H9 (cell line): ENCODE data around the gene MRPS31. TPM values are rescaled to one million over a fixed set of nuclear protein-coding genes. Genes with fewer than 3 reads are reported as not detected.

Experiments used
- DNase-seq: peaks from one replicate; pipeline ENCODE4 v3.0.0-alpha.2; 2017
- H2AFZ ChIP-seq: one replicate; pipeline ENCODE4 v1.6.1; 2013; ENCODE audit warnings: mild to moderate bottlenecking, low read length, control low read depth, moderate library complexity
- H2AK5ac ChIP-seq: 2 replicates; pipeline ENCODE4 v1.6.1; 2013; ENCODE audit warnings: low read length, control low read depth, mixed read lengths; ENCODE audit not compliant: insufficient read length
- H2BK120ac ChIP-seq: one replicate; pipeline ENCODE4 v1.6.1; 2013; ENCODE audit warnings: low read depth, mild to moderate bottlenecking, low read length, control low read depth, inconsistent platforms; ENCODE audit not compliant: poor library complexity, severe bottlenecking
- H2BK12ac ChIP-seq: 2 replicates; pipeline ENCODE4 v1.6.1; 2013; ENCODE audit warnings: low read length, control low read depth, mixed read lengths, low read depth; ENCODE audit not compliant: insufficient read length
- H2BK15ac ChIP-seq: 2 replicates; pipeline ENCODE4 v1.6.1; 2013; ENCODE audit warnings: low read depth, low read length, control low read depth
- H2BK20ac ChIP-seq: one replicate; pipeline ENCODE4 v1.6.1; 2013; ENCODE audit warnings: low read depth, mild to moderate bottlenecking, low read length, control low read depth, inconsistent platforms; ENCODE audit not compliant: poor library complexity, severe bottlenecking
- H2BK5ac ChIP-seq: 2 replicates; pipeline ENCODE4 v1.6.1; 2013; ENCODE audit warnings: low read length, control low read depth, mixed read lengths; ENCODE audit not compliant: insufficient read length
- H3K14ac ChIP-seq: 2 replicates; pipeline ENCODE4 v1.6.1; 2013; ENCODE audit warnings: low read length, control low read depth; ENCODE audit not compliant: insufficient read depth
- H3K18ac ChIP-seq: 2 replicates; pipeline ENCODE4 v1.6.1; 2013; ENCODE audit warnings: low read depth, mild to moderate bottlenecking, mixed read lengths, low read length, control low read depth; ENCODE audit not compliant: insufficient read length
- H3K23ac ChIP-seq: 2 replicates; pipeline ENCODE4 v1.6.1; 2013; ENCODE audit warnings: low read length, control low read depth, mixed read lengths, low read depth; ENCODE audit not compliant: insufficient read length
- H3K23me2 ChIP-seq: 2 replicates; pipeline ENCODE4 v1.6.1; 2013; ENCODE audit warnings: low read depth, mild to moderate bottlenecking, mixed read lengths, low read length, control low read depth; ENCODE audit not compliant: insufficient read length, poor library complexity, severe bottlenecking
- H3K27ac ChIP-seq: 2 replicates; pipeline ENCODE4 v1.5.1; 2013; ENCODE audit warnings: low read length, control low read depth, mixed read lengths, low read depth; ENCODE audit not compliant: insufficient read length
- H3K27me3 ChIP-seq: 2 replicates; pipeline ENCODE4 v1.6.1; 2013; ENCODE audit warnings: low read length, control low read depth, inconsistent platforms; ENCODE audit not compliant: insufficient read depth
- H3K4ac ChIP-seq: 2 replicates; pipeline ENCODE4 v1.6.1; 2013; ENCODE audit warnings: low read depth, mild to moderate bottlenecking, control low read depth, inconsistent platforms, low read length, moderate library complexity
- H3K4me1 ChIP-seq: 2 replicates; pipeline ENCODE4 v1.6.1; 2013; ENCODE audit warnings: low read length, control low read depth, inconsistent platforms; ENCODE audit not compliant: insufficient read depth
- H3K4me2 ChIP-seq: 2 replicates; pipeline ENCODE4 v1.6.1; 2013; ENCODE audit warnings: low read length, control low read depth, mixed read lengths; ENCODE audit not compliant: insufficient read length, insufficient read depth
- H3K56ac ChIP-seq: 2 replicates; pipeline ENCODE4 v1.6.1; 2013; ENCODE audit warnings: low read depth, mild to moderate bottlenecking, mixed read lengths, low read length, control low read depth; ENCODE audit not compliant: insufficient read length
- H3K79me1 ChIP-seq: 2 replicates; pipeline ENCODE4 v1.6.1; 2013; ENCODE audit warnings: low read depth, mild to moderate bottlenecking, moderate library complexity, low read length, control low read depth, inconsistent platforms; ENCODE audit not compliant: insufficient read depth, poor library complexity, severe bottlenecking
- H3K79me2 ChIP-seq: 2 replicates; pipeline ENCODE4 v1.6.1; 2013; ENCODE audit warnings: low read length, control low read depth, inconsistent platforms; ENCODE audit not compliant: insufficient read depth
- H3K9ac ChIP-seq: 2 replicates; pipeline ENCODE4 v1.6.1; 2013; ENCODE audit warnings: low read length, control low read depth, mixed read lengths; ENCODE audit not compliant: insufficient read length; ENCODE audit errors: extremely low read depth
- H3K9me3 ChIP-seq: one replicate; pipeline ENCODE4 v1.6.1; 2013; ENCODE audit warnings: low read depth, low read length, inconsistent platforms; ENCODE audit not compliant: control insufficient read depth
- H3T11ph ChIP-seq: one replicate; pipeline ENCODE4 v1.6.1; 2013; ENCODE audit warnings: mild to moderate bottlenecking, low read length, control low read depth, inconsistent platforms
- H4K20me1 ChIP-seq: one replicate; pipeline ENCODE4 v1.6.1; 2013; ENCODE audit not compliant: control insufficient read depth, insufficient read length, insufficient read depth
- H4K5ac ChIP-seq: 2 replicates; pipeline ENCODE4 v1.6.1; 2013; ENCODE audit warnings: low read depth, mild to moderate bottlenecking, mixed read lengths, low read length, control low read depth; ENCODE audit not compliant: insufficient read length
- H4K8ac ChIP-seq: replicated peaks from 2 replicates; pipeline ENCODE4 v1.6.1; 2013; ENCODE audit warnings: low read length, control low read depth, mixed read lengths, low read depth; ENCODE audit not compliant: insufficient read length
- H4K91ac ChIP-seq: 2 replicates; pipeline ENCODE4 v1.6.1; 2013; ENCODE audit warnings: low read depth, mild to moderate bottlenecking, moderate library complexity, mixed read lengths, low read length, control low read depth; ENCODE audit not compliant: insufficient read length
- H3K27ac Mint-ChIP-seq, 3 experiments: 2 replicates in 2 of 3; 3 replicates in 1 of 3; pipeline ENCODE4 v1.8.0; 2020 to 2021; ENCODE audit warnings: mixed read lengths in 3 of 3, mild to moderate bottlenecking in 1 of 3, moderate library complexity in 1 of 3
- H3K27me3 Mint-ChIP-seq: 2 replicates; pipeline ENCODE4 v1.8.0; 2021; ENCODE audit warnings: low read depth, mild to moderate bottlenecking, moderate library complexity, mixed read lengths
- H3K36me3 Mint-ChIP-seq, 3 experiments: 2 replicates in 2 of 3; 3 replicates in 1 of 3; pipeline ENCODE4 v1.8.0; 2020 to 2021; ENCODE audit warnings: low read depth in 3 of 3, mixed read lengths in 3 of 3; ENCODE audit not compliant: insufficient read depth in 1 of 3
- H3K4me1 Mint-ChIP-seq, 2 experiments: 2 replicates each; pipeline ENCODE4 v1.8.0; 2020; ENCODE audit warnings: mixed read lengths in 2 of 2
- H3K4me3 Mint-ChIP-seq, 2 experiments: 2 replicates in 1 of 2; 3 replicates in 1 of 2; pipeline ENCODE4 v1.8.0; 2020 to 2021; ENCODE audit warnings: mild to moderate bottlenecking in 2 of 2, mixed read lengths in 2 of 2, moderate library complexity in 1 of 2
- H3K9me3 Mint-ChIP-seq, 2 experiments: 2 replicates in 1 of 2; 3 replicates in 1 of 2; pipeline ENCODE4 v1.8.0; 2020; ENCODE audit warnings: mild to moderate bottlenecking in 2 of 2, mixed read lengths in 2 of 2, moderate library complexity in 1 of 2
- WGBS: extraction: QIAGEN DNeasy Blood & Tissue Kit; methylation state at CpG from one replicate; pipeline ENCODE4 v1.1.7; 2013; ENCODE audit warnings: missing lambda C conversion rate, low lambda C conversion rate, mixed read lengths; ENCODE audit not compliant: insufficient read length; ENCODE audit errors: extremely low coverage; 5-methylcytosine and 5-hydroxymethylcytosine counted together
- total RNA-seq: library from RNA; stranded (reverse); gene quantifications from 2 replicates; pipeline ENCODE4 v1.2.1, GENCODE V29; 2021
- TF ChIP-seq, protein P1 (sequence below): fragments of 200-600 bp; sonication (generic); conservative IDR thresholded peaks from 3 replicates; pipeline ENCODE4 v1.8.0; 2021; ENCODE audit warnings: antibody characterized with exemption, mild to moderate bottlenecking

MRPS31 gene
- total RNA-seq, 1 experiment from 2014 or later = 27.3 TPM

- no peak overlapping the region for H4K91ac ChIP-seq
- no CpG with 5 or more reads among the region's 7 CpGs for WGBS
- H3K4me2 ChIP-seq = no peak overlapping the region
- H3K27me3 ChIP-seq = no peaks in the 10 kb centered on the region
- no peaks in the 10 kb centered on the region for H3K9me3 ChIP-seq
- H3K18ac ChIP-seq = no peak overlapping the region
- H4K8ac ChIP-seq = no peak overlapping the region
- peaks cover 8 to 18% of the 10 kb centered on the region in 2 experiments for H3K4me1 Mint-ChIP-seq
- no peak overlapping the region for H2BK20ac ChIP-seq
- no peak overlapping the region for H2AFZ ChIP-seq
- H2AK5ac ChIP-seq = no peak overlapping the region
- no peak overlapping the region for H3K56ac ChIP-seq
- H3K4me3 Mint-ChIP-seq = peak overlapping the region; percentile 33 to 45; a peak in 3 of 5 replicates
- H4K5ac ChIP-seq = no peak overlapping the region
- H2BK15ac ChIP-seq = no peak overlapping the region
- no peaks in the 10 kb centered on the region for H4K20me1 ChIP-seq
- DNase-seq = peak; percentile 51
- no peaks in the 10 kb centered on the region for H3K27me3 Mint-ChIP-seq
- no peak overlapping the region for H3T11ph ChIP-seq
- no peak overlapping the region for H3K27ac ChIP-seq
- H3K9ac ChIP-seq = no peak overlapping the region
- H3K23me2 ChIP-seq = no peaks in the 10 kb centered on the region
- H3K4me1 ChIP-seq = no peaks in the 10 kb centered on the region
- H3K79me2 ChIP-seq = no peaks in the 10 kb centered on the region
- H3K4ac ChIP-seq = no peak overlapping the region
- H3K9me3 Mint-ChIP-seq = no peaks in the 10 kb centered on the region
- TF ChIP-seq, protein P1, sequence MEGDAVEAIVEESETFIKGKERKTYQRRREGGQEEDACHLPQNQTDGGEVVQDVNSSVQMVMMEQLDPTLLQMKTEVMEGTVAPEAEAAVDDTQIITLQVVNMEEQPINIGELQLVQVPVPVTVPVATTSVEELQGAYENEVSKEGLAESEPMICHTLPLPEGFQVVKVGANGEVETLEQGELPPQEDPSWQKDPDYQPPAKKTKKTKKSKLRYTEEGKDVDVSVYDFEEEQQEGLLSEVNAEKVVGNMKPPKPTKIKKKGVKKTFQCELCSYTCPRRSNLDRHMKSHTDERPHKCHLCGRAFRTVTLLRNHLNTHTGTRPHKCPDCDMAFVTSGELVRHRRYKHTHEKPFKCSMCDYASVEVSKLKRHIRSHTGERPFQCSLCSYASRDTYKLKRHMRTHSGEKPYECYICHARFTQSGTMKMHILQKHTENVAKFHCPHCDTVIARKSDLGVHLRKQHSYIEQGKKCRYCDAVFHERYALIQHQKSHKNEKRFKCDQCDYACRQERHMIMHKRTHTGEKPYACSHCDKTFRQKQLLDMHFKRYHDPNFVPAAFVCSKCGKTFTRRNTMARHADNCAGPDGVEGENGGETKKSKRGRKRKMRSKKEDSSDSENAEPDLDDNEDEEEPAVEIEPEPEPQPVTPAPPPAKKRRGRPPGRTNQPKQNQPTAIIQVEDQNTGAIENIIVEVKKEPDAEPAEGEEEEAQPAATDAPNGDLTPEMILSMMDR = peak; percentile 93
- H2BK12ac ChIP-seq = no peak overlapping the region
- H3K14ac ChIP-seq = no peak overlapping the region
- H3K27ac Mint-ChIP-seq = no peak overlapping the region
- H3K23ac ChIP-seq = no peak overlapping the region
- H3K36me3 Mint-ChIP-seq = no peaks in the 10 kb centered on the region
- no peaks in the 10 kb centered on the region for H3K79me1 ChIP-seq
- H2BK5ac ChIP-seq = no peak overlapping the region
- no peak overlapping the region for H2BK120ac ChIP-seq
Measured at GRCh38 chr13:40777166-40777808, 6.3 kb upstream of the MRPS31 start.
